GM12874 (cell line): ENCODE measurements around the gene AKAP1.

Source experiments
- CTCF ChIP-seq: IDR thresholded peaks from 2 replicates; pipeline ENCODE4 v1.5.1; 2011; ENCODE audit warnings: low read depth, mild to moderate bottlenecking, control low read depth, low read length, moderate library complexity; ENCODE audit not compliant: insufficient read depth

The AKAP1 gene

GRCh38 chr17:57084802-57085447, at the start of gene AKAP1:
Gene AKAP1 (plus strand): TSS chr17:57085246. CDS start chr17:57105465, 20,219 bp downstream.
- TF ChIP-seq CTCF = peak; percentile 40; the same call in 1 of the 2 replicates

GRCh38 chr17:57035971-57036481, 49.0 kb upstream of the AKAP1 start:
- no peak for TF ChIP-seq CTCF

- TF ChIP-seq CTCF = no peak
These were observed 47.6 kb upstream of the AKAP1 start for GRCh38 chr17:57037411-57037810.

- TF ChIP-seq CTCF = no peak
These were observed 46.6 kb upstream of the AKAP1 start for GRCh38 chr17:57038486-57038885.

GRCh38 chr17:57040571-57040970, 44.5 kb upstream of the AKAP1 start:
- TF ChIP-seq CTCF = no peak

- TF ChIP-seq CTCF = no peak
These were observed 41.8 kb upstream of the AKAP1 start for GRCh38 chr17:57043276-57043675.

- TF ChIP-seq CTCF = no peak
These were observed 39.8 kb upstream of the AKAP1 start for GRCh38 chr17:57044976-57045867.
